HCEC 1CT (cell line): ENCODE data around the gene KCNH1.

Experiments used
- DNase-seq: peaks from one replicate; pipeline ENCODE4 v3.0.0-alpha.2; 2017

Gene KCNH1

DNA sequence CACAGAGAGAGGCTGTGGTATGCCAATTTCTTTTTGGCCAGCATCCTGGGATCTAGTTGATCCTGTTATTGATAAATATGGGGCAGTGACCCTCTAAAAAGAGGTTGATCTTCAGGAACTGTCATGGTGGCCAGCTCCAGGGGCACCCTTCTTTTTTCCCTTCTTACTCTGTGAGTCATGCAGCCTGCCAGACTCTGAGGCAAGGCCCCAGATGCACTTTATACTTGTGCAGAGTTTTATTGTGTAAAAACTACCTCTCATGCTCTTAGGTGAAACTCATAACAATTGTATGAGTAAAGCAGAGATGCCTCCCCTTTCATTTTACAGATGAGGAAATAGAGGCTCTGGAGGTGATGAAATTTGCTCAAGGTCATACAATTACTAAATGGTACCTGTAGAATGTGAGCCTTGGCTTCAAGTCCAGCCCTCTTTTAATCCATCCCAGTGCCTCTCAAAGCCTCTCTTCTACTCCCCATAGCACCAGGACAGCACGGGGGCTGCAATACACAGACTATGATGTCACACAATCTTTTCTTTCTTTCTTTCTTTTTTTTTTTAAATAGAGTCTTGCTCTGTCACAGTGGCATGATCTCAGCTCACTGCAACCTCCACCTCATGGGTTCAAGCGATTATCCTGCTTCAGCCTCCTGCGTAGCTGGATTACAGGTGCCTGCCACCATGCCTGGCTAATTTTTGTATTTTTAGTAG lies 387.8 kb downstream of the KCNH1 start:
- DNase-seq: no peak

DNA sequence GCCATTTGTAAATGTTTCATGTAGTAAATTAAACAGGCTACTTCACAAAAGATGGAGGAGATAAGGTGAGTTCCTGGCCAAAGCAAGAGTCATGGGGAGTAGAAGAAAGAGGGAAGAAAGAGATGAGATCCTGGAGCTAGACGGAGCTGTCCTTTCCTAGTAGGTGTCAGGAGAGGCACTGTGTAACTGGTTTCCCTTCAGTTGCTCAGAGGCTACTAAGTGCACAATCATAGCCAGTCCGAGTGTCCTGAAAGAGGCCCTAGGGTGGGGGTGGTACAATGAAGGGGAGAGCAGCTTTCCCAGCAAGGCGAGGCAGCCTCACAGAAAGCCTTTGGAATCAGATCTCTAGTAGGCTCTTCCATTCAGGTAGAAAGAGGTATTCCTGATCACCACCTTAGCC lies 390.9 kb downstream of the KCNH1 start:
- DNase-seq: no peak

DNA sequence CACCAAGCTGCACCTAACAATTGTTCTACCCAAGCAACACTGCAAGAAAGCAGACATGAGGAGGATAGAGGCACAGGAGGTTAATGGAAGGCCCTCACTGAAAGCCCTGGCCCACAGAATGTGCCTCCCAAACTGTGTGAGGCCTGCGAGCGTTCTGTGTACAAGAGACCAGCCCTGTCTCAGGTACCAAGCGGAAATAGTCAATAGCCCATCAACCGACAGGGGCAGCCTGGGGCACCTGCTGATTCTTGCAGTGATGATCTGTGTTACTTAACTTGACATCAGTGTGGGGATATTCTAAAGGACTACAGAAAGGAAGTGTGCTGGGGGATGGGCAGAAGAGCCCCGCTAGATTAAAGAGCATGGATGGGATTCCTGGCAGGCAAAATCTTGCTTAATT lies 392.4 kb downstream of the KCNH1 start:
- DNase-seq: no peak

DNA sequence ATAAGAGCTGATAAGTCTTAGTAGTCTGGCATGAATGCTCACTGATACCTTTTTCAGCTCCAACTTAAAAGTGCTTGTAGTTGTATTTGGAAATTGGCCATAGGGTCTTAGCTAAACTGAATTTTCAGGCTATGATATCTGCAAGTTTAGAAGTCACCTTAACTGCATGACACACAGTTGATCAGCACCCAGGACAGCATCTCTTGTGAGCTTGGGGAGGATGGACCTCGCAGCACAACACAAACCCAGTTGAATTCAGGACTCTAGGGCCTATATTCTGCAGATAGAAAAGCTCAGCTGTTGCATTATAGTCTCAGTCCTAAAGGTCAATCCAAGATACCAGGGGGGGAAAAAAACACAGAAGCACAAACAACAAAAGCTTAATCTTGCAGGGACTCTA lies 394.3 kb downstream of the KCNH1 start:
- no peak for DNase-seq

DNA sequence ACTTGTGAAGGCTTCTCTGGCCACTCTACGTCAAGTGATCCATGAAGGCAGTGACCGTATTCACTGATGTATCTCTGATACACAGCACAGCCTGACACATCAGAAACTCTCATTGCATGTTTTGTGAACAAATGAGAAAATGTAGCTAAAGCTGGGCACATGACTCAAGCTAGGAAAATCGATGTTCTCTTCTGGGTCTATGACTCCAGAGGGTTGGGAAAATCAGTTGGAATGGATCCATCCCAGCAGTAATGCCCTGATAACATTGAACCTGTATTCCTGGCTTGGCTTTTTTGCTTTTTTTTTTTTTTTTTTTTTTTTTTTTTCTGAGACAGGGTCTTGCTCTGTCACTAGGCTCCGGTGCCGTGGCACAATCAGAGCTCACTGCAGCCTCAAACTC lies 395.7 kb downstream of the KCNH1 start:
- DNase-seq: no peak

DNA sequence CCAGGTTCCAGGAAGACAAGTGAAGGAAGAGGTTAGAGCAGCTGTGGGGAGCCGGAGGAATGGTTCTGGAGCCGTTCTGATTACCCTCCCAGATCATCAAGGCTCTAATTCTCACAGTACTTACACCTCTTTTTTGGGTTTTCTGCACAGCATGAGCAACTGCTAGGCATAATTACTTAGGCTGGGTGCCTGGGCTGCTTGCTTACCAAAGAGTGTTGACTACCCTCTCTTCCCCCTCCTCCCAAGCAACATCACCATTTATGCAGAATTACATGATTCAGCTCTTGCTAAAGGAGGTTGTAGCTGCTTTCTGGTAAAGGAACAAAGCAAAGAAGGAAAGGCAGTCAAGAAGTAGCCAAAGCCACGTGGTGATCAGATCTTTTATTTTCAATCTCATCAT lies 397.2 kb downstream of the KCNH1 start:
- DNase-seq: no peak

DNA sequence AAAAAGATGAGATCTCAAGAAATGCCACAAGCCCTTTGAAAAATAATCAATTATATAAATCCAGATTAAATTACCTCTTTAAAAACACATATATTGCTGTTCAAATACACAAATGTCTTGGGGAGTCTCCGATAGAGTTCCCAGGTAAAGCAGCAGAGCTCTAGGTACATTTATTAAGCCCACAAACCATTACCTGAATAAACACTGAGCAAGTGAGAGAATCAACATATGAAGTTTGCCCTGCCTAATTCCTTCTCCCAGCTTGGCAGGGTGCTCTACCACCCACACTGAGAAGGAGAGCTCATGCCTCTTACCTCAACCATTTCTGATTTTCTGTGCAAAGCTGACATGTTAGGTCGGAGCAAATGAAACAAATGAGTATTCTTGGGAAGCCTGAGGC lies 402.4 kb downstream of the KCNH1 start:
- DNase-seq: no peak

DNA sequence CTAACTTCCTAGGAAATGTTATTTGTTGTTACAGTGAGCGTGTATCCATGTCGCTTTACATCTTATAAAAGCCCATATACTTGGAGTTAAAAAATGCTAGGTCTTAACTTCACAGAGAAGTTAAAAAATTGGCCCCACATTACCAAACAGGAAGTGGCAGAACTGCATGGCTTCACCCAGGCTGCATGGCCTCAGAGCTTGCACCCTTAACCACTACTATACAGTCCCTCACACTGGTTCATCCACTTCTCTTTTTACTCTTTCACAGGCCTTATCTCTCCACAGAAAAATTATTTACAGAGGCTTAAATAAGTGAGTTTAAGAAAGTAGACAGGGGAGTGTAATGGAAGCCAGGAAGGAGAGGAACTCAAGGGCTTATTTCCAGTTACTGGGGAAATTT lies 402.8 kb downstream of the KCNH1 start:
- no peak for DNase-seq

DNA sequence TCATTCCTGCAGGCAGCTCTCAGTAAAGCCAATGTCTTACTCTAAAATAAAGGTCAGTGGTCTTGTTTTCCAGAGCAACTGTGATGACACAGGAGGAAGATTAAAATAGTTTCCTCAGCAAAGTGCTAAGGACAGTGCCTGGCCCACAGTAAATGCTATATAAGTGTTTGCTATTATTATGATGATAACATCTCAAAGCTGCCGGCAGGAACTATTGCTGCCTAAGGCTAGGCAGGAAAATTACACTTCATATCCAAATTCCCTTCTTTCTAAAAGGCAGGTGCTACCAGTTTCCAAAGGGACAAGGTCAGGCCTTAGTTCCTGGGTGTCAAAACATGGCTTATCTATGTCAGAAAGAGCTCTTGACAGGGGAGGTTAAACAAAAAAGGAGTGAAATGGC lies 403.9 kb downstream of the KCNH1 start:
- no peak for DNase-seq

DNA sequence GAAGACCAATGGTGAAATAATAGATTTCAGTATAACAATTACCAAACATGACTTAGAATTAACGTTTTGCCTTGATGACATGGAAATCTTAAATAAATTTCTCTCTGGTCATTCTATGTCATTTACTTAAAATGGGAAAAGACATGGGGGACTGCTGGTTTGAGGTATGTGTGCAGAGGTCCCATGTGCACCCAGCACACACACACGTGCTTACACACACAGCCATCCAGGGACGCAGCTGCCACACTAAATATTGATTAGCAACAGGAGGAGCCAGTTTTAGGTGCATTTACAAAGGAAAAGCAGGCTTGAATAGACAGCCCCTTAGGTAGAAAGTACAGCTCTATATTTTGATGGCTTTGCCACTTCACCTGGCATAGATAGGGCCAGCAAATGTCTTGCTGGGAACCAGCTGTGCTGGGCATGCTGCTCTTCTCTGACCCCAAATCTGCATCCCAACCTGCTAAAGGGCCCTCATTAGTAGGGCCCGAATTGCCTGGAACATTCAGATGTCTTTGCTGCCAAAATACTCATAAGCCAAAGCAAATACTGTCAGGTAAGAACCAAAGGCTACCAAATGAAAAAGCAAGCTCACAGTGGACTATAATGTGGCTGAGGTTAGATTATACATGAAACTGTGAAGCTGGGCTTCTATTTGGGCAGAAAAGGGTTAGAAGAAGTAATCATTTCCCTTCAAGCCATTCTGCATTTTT lies 405.4 kb downstream of the KCNH1 start:
- DNase-seq: no peak

DNA sequence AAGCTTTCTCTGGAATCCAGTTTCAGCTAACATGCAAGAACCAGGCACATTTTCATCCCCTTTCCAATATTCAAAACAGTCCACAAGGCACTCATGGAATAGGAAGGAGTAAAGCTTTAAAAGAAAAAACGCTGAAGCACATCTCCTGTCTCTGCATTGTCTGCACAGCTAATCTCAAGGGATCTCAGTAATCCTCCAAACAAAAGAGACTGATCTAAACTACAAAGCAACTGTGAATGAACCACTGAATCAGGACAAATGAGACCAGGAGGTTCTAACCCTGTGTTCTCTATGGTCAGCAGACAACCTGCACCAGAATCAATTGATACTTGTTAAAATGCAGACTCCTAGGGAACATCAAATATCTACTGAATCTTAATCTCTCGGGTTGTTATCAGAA lies 406.2 kb downstream of the KCNH1 start:
- DNase-seq: no peak

DNA sequence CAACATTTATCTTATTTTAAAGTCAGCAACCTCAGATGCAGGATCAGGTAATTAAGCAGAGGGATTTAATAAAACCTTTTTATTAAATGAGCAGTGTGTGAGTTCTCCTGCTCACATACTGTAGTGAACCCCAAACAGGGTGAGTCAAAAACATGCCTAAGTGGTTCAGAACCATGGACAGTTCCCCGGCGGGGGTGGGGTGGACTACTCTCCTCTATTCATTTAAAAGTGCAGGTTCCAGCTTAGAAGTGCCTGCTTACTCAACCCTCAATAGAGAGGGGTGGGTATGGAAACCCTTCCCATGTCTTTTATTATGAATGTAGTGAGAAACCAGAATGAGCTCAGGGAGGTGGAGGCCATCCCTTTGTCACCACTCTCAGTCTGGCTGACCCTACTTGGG lies 407.3 kb downstream of the KCNH1 start:
- no peak for DNase-seq

DNA sequence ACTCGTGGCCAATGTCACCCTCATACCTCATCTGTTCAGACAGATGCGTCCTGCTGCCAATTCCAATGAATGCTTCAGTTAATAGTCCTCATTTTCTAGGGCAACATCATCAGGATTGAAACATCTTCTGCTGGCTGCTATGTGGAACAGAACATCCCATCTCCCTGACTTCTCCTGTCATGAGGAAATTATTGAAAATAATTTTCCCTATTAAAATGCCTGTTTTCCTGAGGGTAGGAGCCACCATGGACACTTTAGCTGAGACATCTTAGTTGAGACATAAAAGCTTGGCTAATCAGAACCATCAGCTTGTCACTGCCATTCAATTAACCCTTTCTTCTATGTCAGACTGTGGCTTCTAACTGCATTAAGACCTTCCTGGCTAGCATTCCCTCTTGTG lies 409.2 kb downstream of the KCNH1 start:
- no peak for DNase-seq

DNA sequence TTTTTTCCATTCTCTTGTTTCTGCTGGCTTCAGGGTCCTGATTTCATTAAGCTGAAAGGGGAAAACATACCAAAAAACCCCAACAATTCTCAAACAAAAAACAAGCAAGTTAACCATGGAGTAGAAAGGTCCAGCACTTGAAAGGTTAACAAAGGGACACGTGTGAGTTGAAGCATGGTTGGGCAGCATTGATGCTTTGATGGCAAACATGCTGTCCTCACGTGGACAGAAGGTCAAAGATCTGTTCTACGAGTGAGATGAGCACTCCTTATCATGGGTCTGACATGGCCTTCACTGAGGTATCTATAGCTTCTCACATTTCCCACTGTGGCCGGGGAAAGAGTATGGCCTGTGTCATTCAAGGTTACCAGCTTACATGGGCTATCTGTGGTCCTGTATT lies 410.3 kb downstream of the KCNH1 start:
- no peak for DNase-seq

DNA sequence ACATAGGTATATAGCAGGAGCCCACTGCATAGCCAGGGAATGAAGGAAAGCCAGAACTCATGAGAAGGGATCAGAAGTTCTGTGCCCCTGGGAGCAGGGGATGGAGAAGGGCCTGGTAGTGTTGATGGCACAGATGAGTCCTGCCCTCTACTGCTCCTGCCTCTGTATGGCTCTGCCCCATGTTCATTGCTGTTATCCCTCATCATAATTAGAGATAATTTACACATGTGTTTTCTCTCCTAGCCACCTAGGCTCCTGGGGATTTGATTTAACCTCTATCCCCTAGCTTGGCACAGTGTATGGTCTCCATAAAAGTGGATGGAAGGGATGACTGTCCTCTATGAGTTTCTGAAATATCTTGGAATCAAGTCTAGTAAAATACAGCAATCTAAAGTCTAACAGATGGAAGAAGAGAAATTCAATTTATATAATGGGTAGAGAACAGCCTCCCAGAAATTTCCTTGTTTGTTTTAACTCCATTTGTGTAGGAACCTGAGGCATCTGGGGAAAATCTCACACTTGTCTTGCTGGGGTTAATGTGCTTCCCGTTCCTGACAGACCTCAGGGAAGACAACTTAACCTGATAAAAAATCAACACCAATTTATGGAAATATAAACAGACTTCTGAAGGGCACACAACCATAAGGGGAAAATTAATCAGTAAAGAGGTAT lies 411.4 kb downstream of the KCNH1 start:
- DNase-seq: no peak

DNA sequence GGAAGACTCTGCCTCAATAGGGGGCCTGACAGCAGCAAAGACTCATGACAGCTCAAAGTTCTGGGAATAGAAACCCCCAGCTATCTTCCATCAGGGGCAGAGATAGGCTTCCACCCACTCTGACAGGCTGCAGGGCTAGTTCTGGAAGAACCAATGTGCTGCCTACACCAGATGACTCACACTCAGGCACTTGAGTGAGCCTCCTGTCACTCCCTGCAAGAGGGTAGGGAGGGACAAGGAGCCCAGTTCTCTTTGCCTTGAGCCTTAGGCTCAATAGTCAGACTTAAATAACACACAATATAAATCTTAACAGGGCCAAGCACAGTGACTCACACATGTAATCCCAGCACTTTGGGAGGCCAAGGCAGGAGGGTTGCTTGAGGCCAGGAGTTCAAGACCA lies 418.9 kb downstream of the KCNH1 start:
- DNase-seq: no peak

DNA sequence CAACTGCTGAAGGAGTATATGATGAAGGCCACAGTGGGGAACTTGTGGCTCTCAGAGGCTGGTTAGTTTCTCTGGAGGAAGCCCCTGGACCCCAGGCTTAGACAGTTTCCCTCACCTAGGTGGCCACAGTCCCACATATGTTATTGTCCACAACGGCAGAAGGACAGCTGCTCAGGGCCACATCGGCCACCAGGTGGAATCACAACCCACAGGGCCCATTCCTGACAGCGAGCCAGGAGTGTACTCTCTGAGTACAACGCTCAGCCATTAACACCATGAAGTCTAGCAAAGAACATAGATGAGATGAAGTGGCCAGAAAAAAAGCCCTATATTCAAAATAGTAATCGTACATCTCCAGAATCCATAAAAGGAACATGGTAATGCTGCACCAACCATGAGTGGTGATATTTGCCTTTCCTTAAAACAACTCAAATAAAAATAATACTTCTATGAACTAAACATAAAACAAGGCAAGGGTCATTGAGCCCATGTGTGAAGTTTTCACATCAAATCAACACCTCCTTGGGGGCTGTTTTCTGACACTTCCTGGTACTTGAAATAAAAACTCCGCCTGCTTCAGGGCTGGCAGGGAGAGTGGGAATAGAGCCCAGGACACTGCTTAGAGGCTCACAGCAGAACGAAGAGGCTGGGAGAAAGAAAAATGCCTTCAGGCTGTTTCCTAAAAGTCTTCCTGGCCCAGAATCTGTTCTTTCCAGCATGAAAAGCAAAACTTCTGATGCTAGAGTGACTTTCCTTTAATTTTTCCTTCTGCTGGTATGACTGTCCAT lies 421.9 kb downstream of the KCNH1 start:
- DNase-seq: no peak

DNA sequence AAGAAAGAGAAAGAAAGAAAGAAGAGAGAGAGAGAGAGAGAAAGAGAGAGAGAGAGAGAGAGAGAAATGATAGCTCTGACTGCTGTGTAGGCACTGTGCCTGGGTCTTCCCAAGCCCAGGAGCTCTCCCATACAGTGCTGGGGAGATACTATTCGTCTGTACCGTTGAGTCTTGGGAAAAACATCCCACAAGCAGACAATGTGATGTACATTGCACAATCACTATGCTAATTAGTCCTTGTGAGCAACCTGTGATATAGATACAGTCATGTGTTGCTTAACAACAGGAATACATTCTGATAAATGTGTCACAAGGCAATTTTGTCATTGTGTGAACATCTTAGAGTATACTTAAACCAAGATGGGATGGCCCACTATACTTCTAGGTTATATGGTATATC lies 424.2 kb downstream of the KCNH1 start:
- no peak for DNase-seq

DNA sequence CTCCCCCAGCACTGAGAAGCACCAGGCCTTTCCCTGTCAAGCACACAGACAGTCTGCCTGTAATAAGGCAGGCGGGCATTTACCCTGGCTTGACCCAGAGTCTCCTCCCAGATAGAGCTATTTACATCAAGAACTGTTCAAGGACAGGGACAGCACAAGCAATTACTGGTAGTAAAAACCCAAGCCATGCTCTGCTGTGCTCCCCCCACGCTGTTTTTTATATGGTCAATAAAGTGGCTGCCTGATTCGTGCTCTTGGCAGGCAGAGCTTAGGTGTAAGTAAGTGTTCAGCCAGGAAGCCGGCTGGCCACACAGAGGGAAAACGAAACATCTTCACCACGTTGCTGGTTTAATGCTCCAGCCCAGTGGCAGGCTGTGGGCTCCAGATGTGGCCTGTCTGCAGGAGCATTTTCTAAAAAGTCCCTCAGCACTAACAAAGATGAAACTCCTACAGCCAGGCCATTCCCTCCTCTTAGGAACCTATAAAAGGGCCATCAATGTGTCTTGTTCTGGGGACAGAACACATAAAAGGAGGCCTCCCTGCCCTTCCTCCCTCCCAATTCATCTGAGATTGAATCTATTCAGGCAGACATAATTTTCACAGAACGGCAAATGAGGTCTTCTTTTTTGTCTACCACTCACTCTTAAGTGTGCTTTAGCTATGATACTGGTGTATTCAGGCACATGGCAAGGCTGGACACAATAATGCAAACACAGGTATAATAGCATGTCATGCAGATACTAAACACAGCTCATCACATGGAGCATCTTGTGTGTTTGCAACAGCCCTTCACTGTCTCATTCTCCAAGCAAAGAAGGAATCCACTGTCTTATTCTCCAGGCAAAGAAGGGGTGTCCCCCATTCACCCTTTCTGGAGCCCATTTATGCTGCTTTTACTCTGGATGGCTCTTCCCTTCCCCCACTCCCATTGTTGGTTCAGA lies 426.4 kb downstream of the KCNH1 start:
- DNase-seq: no peak

DNA sequence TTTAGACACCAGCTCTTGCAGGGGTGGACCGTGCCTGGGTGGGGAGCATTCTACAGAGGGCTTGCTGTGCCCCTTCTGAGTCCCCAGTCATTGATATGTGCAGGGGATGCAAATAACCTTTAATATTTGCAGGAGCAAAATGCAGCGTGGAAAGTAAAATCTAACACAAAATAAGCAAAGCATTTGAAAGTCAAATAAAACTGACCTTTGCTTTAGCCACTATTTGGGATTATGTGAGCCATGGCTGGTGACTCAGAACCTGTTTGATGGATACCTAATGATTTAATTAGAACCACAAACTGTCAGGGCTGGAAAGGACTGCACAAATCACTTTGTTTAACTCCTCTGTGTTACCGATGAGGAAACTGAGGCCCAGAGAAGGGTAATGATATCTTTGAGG lies 427.7 kb downstream of the KCNH1 start:
- no peak for DNase-seq

DNA sequence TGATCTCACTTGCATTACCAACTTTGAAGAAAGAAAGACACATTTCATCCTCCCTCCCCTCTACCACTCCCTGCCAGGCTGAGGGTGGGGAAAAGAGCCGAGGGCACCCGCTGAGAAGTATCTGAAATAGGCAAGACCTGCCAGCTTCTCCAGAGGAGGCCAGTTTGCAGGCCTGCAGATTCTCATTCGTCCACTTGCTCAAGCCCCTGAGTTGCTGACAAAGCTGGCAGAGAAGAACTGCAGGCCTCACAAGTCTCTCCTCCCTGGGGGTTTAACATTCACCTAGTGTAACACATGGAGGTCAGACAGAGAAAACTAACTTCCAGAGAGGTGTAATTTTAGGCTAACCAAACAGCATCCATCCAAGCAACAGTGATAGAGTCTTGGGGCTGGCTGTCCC lies 428.9 kb downstream of the KCNH1 start:
- no peak for DNase-seq

DNA sequence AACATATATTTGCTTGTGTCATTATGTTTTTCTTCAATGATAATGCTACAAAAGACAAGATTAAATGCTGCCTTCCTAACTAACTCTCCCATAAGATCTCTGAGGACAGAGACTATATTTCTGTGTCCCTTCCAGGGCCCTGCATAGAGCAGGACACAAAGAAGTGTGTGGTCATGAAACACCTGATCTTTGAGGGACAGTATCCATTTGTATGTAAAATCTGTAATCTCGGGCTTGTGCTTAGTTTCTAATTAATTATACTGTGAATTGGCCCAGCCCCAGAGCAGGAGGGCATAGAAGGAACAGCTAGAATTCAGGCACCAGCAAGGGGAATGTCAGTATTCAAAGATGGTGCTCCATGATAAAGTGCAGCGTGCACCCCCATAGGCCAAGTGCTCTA lies 430.4 kb downstream of the KCNH1 start:
- no peak for DNase-seq
